ENCODE results near the gene SRR. TPM values are rescaled to one million over a fixed set of nuclear protein-coding genes. Genes with fewer than 3 reads are reported as not detected.
A peak's percentile ranks its signal among the peaks of the same experiment; 100 is the strongest.
"Not testable (repeated sequence)": the region's sequence is repeated elsewhere in the genome, so short reads cannot be mapped to it uniquely, and the experiment has no call there.

The SRR gene
- polyA plus RNA-seq, 1 donor, result 8.4 TPM

- WGBS (ENCODE audit: insufficient coverage, low lambda C conversion rate), result no CpG with 5 or more reads among the region's 7 CpGs
Measured at GRCh38 chr17:2316916-2317205, 13.1 kb downstream of the SRR start.

GRCh38 chr17:2317796-2318195 is 14.0 kb downstream of the SRR start:
- no peaks in the 10 kb centered on the region for H3K4me1 ChIP-seq (ENCODE audit: control insufficient read depth, insufficient read depth, low read length)
- no peaks in the 10 kb centered on the region for H3K27me3 ChIP-seq (ENCODE audit: control insufficient read depth, insufficient read depth, low read length)
- DNase-seq, result no peak
- no peak overlapping the region for H3K4me3 ChIP-seq (ENCODE audit: low read length)
- WGBS (ENCODE audit: insufficient coverage, low lambda C conversion rate), result no CpG with 5 or more reads among the region's 3 CpGs
- H3K36me3 ChIP-seq (ENCODE audit: control insufficient read depth, insufficient read depth, low read length), result peaks cover 15% of the 10 kb centered on the region
- H3K27ac ChIP-seq (ENCODE audit: low read length), result no peak overlapping the region
- H3K9me3 ChIP-seq (ENCODE audit: control insufficient read depth, low read depth, low read length), result no peaks in the 10 kb centered on the region

More at GRCh38 chr17:2316916-2317205, 13.1 kb downstream of the SRR start:
- not testable (repeated sequence) for H3K9me3 ChIP-seq (ENCODE audit: control insufficient read depth, low read depth, low read length); H3K4me1 ChIP-seq (ENCODE audit: control insufficient read depth, insufficient read depth, low read length); DNase-seq; H3K27me3 ChIP-seq (ENCODE audit: control insufficient read depth, insufficient read depth, low read length); H3K4me3 ChIP-seq (ENCODE audit: low read length); H3K27ac ChIP-seq (ENCODE audit: low read length)
- H3K36me3 ChIP-seq (ENCODE audit: control insufficient read depth, insufficient read depth, low read length), result peaks cover 11% of the 10 kb centered on the region

GRCh38 chr17:2319051-2319450 is 15.3 kb downstream of the SRR start:
- no peaks in the 10 kb centered on the region for H3K4me1 ChIP-seq (ENCODE audit: control insufficient read depth, insufficient read depth, low read length)
- no peaks in the 10 kb centered on the region for H3K9me3 ChIP-seq (ENCODE audit: control insufficient read depth, low read depth, low read length)
- DNase-seq, result no peak
- H3K36me3 ChIP-seq (ENCODE audit: control insufficient read depth, insufficient read depth, low read length), result peaks cover 26% of the 10 kb centered on the region
- H3K27me3 ChIP-seq (ENCODE audit: control insufficient read depth, insufficient read depth, low read length), result no peaks in the 10 kb centered on the region
- no peak overlapping the region for H3K27ac ChIP-seq (ENCODE audit: low read length)
- no peak overlapping the region for H3K4me3 ChIP-seq (ENCODE audit: low read length)

GRCh38 chr17:2321399-2321798 is 17.6 kb downstream of the SRR start:
- Histone ChIP-seq H3K4me3 (ENCODE audit: low read length) (no peak overlapping the region), H3K36me3 (ENCODE audit: control insufficient read depth, insufficient read depth, low read length) (peaks cover 44% of the 10 kb centered on the region), H3K27ac (ENCODE audit: low read length) (no peak overlapping the region), H3K4me1 (ENCODE audit: control insufficient read depth, insufficient read depth, low read length) (no peaks in the 10 kb centered on the region), H3K27me3 (ENCODE audit: control insufficient read depth, insufficient read depth, low read length) (no peaks in the 10 kb centered on the region), H3K9me3 (ENCODE audit: control insufficient read depth, low read depth, low read length) (no peaks in the 10 kb centered on the region)
- no peak for DNase-seq
- whole genome bisulfite sequencing (ENCODE audit: insufficient coverage, low lambda C conversion rate), result 100% methylated on average over 1 of the region's 1 CpG

GRCh38 chr17:2323629-2324314 is 20.0 kb downstream of the SRR start:
- peaks cover 53% of the 10 kb centered on the region for H3K36me3 ChIP-seq (ENCODE audit: control insufficient read depth, insufficient read depth, low read length)
- H3K27ac ChIP-seq (ENCODE audit: low read length), result no peak overlapping the region
- no peaks in the 10 kb centered on the region for H3K9me3 ChIP-seq (ENCODE audit: control insufficient read depth, low read depth, low read length)
- H3K4me3 ChIP-seq (ENCODE audit: low read length), result no peak overlapping the region
- DNase-seq, result no peak
- H3K27me3 ChIP-seq (ENCODE audit: control insufficient read depth, insufficient read depth, low read length), result no peaks in the 10 kb centered on the region
- no peaks in the 10 kb centered on the region for H3K4me1 ChIP-seq (ENCODE audit: control insufficient read depth, insufficient read depth, low read length)
- no CpG with 5 or more reads among the region's 2 CpGs for WGBS (ENCODE audit: insufficient coverage, low lambda C conversion rate)

GRCh38 chr17:2331303-2331702 is 27.6 kb downstream of the SRR start:
- Histone ChIP-seq H3K4me3 (ENCODE audit: low read length) (no peak overlapping the region), H3K4me1 (ENCODE audit: control insufficient read depth, insufficient read depth, low read length) (peaks cover 7% of the 10 kb centered on the region), H3K27me3 (ENCODE audit: control insufficient read depth, insufficient read depth, low read length) (no peaks in the 10 kb centered on the region), H3K36me3 (ENCODE audit: control insufficient read depth, insufficient read depth, low read length) (peaks cover 71% of the 10 kb centered on the region), H3K9me3 (ENCODE audit: control insufficient read depth, low read depth, low read length) (no peaks in the 10 kb centered on the region), H3K27ac (ENCODE audit: low read length) (no peak overlapping the region)
- WGBS (ENCODE audit: insufficient coverage, low lambda C conversion rate), result no CpG with 5 or more reads among the region's 3 CpGs
- no peak for DNase-seq

GRCh38 chr17:2335726-2336214 is 32.0 kb downstream of the SRR start:
- DNase-seq, result no peak
- H3K4me3 ChIP-seq (ENCODE audit: low read length), result peak overlapping the region; percentile 86
- no CpG with 5 or more reads among the region's 17 CpGs for WGBS (ENCODE audit: insufficient coverage, low lambda C conversion rate)
- no peak overlapping the region for H3K27ac ChIP-seq (ENCODE audit: low read length)
- H3K9me3 ChIP-seq (ENCODE audit: control insufficient read depth, low read depth, low read length), result no peaks in the 10 kb centered on the region
- H3K4me1 ChIP-seq (ENCODE audit: control insufficient read depth, insufficient read depth, low read length), result peaks cover 11% of the 10 kb centered on the region
- H3K36me3 ChIP-seq (ENCODE audit: control insufficient read depth, insufficient read depth, low read length), result peaks cover 43% of the 10 kb centered on the region
- H3K27me3 ChIP-seq (ENCODE audit: control insufficient read depth, insufficient read depth, low read length), result no peaks in the 10 kb centered on the region

GRCh38 chr17:2336215-2336851 is 32.6 kb downstream of the SRR start, which contains the start of gene TSR1:
Gene TSR1 (minus strand): TSS chr17:2336457. CDS start chr17:2336427, 30 bp downstream.
- WGBS (ENCODE audit: insufficient coverage, low lambda C conversion rate), result no CpG with 5 or more reads among the region's 48 CpGs
- H3K27me3 ChIP-seq (ENCODE audit: control insufficient read depth, insufficient read depth, low read length), result no peaks in the 10 kb centered on the region
- peak within 1 kb of the TSS; percentile 92 for H3K27ac ChIP-seq (ENCODE audit: low read length)
- peak within 1 kb of the TSS; percentile 86 for H3K4me3 ChIP-seq (ENCODE audit: low read length)
- H3K4me1 ChIP-seq (ENCODE audit: control insufficient read depth, insufficient read depth, low read length), result peaks cover 11% of the 10 kb centered on the region
- H3K36me3 ChIP-seq (ENCODE audit: control insufficient read depth, insufficient read depth, low read length), result peaks cover 37% of the 10 kb centered on the region
- DNase-seq, result peak; percentile 87 to 92
- no peaks in the 10 kb centered on the region for H3K9me3 ChIP-seq (ENCODE audit: control insufficient read depth, low read depth, low read length)

- peak within 1 kb of the TSS; percentile 92 for H3K27ac ChIP-seq (ENCODE audit: low read length)
- no peaks in the 10 kb centered on the region for H3K27me3 ChIP-seq (ENCODE audit: control insufficient read depth, insufficient read depth, low read length)
- H3K9me3 ChIP-seq (ENCODE audit: control insufficient read depth, low read depth, low read length), result no peaks in the 10 kb centered on the region
- peak; percentile 34 to 67 for DNase-seq
- no CpG with 5 or more reads among the region's 77 CpGs for WGBS (ENCODE audit: insufficient coverage, low lambda C conversion rate)
- peaks cover 11% of the 10 kb centered on the region for H3K4me1 ChIP-seq (ENCODE audit: control insufficient read depth, insufficient read depth, low read length)
- H3K36me3 ChIP-seq (ENCODE audit: control insufficient read depth, insufficient read depth, low read length), result peaks cover 33% of the 10 kb centered on the region
- H3K4me3 ChIP-seq (ENCODE audit: low read length), result peak within 1 kb of the TSS; percentile 86
Measured at GRCh38 chr17:2336852-2337543, 33.2 kb downstream of the SRR start, which contains the start of gene SGSM2. Gene SGSM2 (plus strand): TSS chr17:2337501. CDS start chr17:2337689, 188 bp downstream.

- Histone ChIP-seq H3K9me3 (ENCODE audit: control insufficient read depth, low read depth, low read length) (no peaks in the 10 kb centered on the region), H3K4me1 (ENCODE audit: control insufficient read depth, insufficient read depth, low read length) (peaks cover 11% of the 10 kb centered on the region), H3K27me3 (ENCODE audit: control insufficient read depth, insufficient read depth, low read length) (no peaks in the 10 kb centered on the region), H3K27ac (ENCODE audit: low read length) (no peak overlapping the region), H3K36me3 (ENCODE audit: control insufficient read depth, insufficient read depth, low read length) (peaks cover 27% of the 10 kb centered on the region), H3K4me3 (ENCODE audit: low read length) (peak overlapping the region; percentile 54)
- no CpG with 5 or more reads among the region's 92 CpGs for WGBS (ENCODE audit: insufficient coverage, low lambda C conversion rate)
- DNase-seq, result peak; percentile 44 to 68
Measured at GRCh38 chr17:2337544-2338314, 34.0 kb downstream of the SRR start.

Data from large intestine (tissue), 3 donors.